Vagina (tissue), 2 donors: Measurements from ENCODE around the gene ASXL2. TPM values are rescaled to one million over a fixed set of nuclear protein-coding genes. Genes with fewer than 3 reads are reported as not detected.

ENCODE experiments used
- DNase-seq, 2 donors: peaks; one replicate each; pipeline ENCODE4 v3.0.0-alpha.2; 2017; ENCODE audit errors: extremely low spot score in 2 of 2
- H3K27ac ChIP-seq: fragments of 200-600 bp; sonication (generic); one replicate; pipeline ENCODE4 v1.5.1; 2019
- H3K27me3 ChIP-seq: fragments of 200-600 bp; sonication (generic); one replicate; pipeline ENCODE4 v1.5.1; 2019
- H3K36me3 ChIP-seq, 2 donors: fragments of 200-600 bp; sonication (generic); one replicate each; pipeline ENCODE4 v1.5.1; 2017 to 2019
- H3K4me1 ChIP-seq: fragments of 200-600 bp; sonication (generic); one replicate; pipeline ENCODE4 v1.5.1; 2019
- H3K4me3 ChIP-seq, 2 donors: fragments of 200-600 bp; sonication (generic); 1 replicate in 1 of 2; 2 replicates in 1 of 2; pipeline ENCODE4 v1.5.1; 2016 to 2019
- H3K9me3 ChIP-seq: fragments of 200-600 bp; sonication (generic); one replicate; pipeline ENCODE4 v1.5.1; 2019
- POLR2A ChIP-seq, 2 donors: fragments of 450-650 bp; IDR thresholded peaks; one replicate each; pipeline ENCODE4 v1.6.1; 2017; ENCODE audit warnings: antibody characterized with exemption in 2 of 2, mild to moderate bottlenecking in 2 of 2, moderate library complexity in 2 of 2
- POLR2AphosphoS5 ChIP-seq, 2 donors: sonication (generic); formaldehyde crosslinking; IDR thresholded peaks; one replicate each; pipeline ENCODE4 v1.9.0; 2017; ENCODE audit warnings: antibody characterized with exemption in 2 of 2, mild to moderate bottlenecking in 2 of 2, low read depth in 1 of 2; ENCODE audit not compliant: insufficient read depth in 1 of 2
- intact Hi-C: fragments of 100-400 bp; cut with DNase I; formaldehyde crosslinking; loops from one replicate; pipeline ENCODE4 v1.15.1; 2023
- total RNA-seq: library from RNA; depleted of rRNA; stranded (reverse); fragments of >200 nt; gene quantifications from one replicate; pipeline ENCODE4 v1.2.3, GENCODE V29; 2016
- TF ChIP-seq, protein P1 (sequence below), 3 experiments: fragments of 450-650 bp in 2 of 3; fragments of 200-600 bp in 1 of 3; sonication (generic) in 1 of 3; IDR thresholded peaks; one replicate each; pipeline ENCODE4 v1.5.1; 2017 to 2019; ENCODE audit warnings: antibody characterized with exemption in 3 of 3, mild to moderate bottlenecking in 2 of 3, moderate library complexity in 2 of 3

Gene ASXL2
- total RNA-seq, 1 donor from 2014 or later = 16.2 TPM

- Histone ChIP-seq H3K4me3 (no peak overlapping the region), H3K27ac (no peak overlapping the region), H3K9me3 (no peaks in the 10 kb centered on the region), H3K36me3 (peaks cover 0 to 23% of the 10 kb centered on the region in 2 donors), H3K27me3 (no peaks in the 10 kb centered on the region), H3K4me1 (no peaks in the 10 kb centered on the region)
- TF ChIP-seq POLR2AphosphoS5 (IDR thresholded peaks at IDR 0.05; ENCODE audit: insufficient read depth in 1 of 2, low read depth in 1 of 2) (no peak), POLR2A (IDR thresholded peaks at IDR 0.05) (no peak)
- TF ChIP-seq, protein P1, sequence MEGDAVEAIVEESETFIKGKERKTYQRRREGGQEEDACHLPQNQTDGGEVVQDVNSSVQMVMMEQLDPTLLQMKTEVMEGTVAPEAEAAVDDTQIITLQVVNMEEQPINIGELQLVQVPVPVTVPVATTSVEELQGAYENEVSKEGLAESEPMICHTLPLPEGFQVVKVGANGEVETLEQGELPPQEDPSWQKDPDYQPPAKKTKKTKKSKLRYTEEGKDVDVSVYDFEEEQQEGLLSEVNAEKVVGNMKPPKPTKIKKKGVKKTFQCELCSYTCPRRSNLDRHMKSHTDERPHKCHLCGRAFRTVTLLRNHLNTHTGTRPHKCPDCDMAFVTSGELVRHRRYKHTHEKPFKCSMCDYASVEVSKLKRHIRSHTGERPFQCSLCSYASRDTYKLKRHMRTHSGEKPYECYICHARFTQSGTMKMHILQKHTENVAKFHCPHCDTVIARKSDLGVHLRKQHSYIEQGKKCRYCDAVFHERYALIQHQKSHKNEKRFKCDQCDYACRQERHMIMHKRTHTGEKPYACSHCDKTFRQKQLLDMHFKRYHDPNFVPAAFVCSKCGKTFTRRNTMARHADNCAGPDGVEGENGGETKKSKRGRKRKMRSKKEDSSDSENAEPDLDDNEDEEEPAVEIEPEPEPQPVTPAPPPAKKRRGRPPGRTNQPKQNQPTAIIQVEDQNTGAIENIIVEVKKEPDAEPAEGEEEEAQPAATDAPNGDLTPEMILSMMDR (IDR thresholded peaks at IDR 0.05) = no peak
- DNase-seq = no peak
- intact Hi-C loops = no loop called here
These were observed 137.4 kb downstream of the ASXL2 start for GRCh38 chr2:25740810-25741381.

GRCh38 chr2:25738383-25739343 lies 139.6 kb downstream of the ASXL2 start:
- Histone ChIP-seq H3K4me1 (no peaks in the 10 kb centered on the region), H3K9me3 (no peaks in the 10 kb centered on the region), H3K4me3 (no peak overlapping the region), H3K27me3 (no peaks in the 10 kb centered on the region), H3K27ac (no peak overlapping the region), H3K36me3 (peaks cover 0 to 17% of the 10 kb centered on the region in 2 donors)
- DNase-seq = no peak
- no peak for TF ChIP-seq POLR2A (IDR thresholded peaks at IDR 0.05)
- TF ChIP-seq, protein P1 (IDR thresholded peaks at IDR 0.05) = no peak
- no peak for TF ChIP-seq POLR2AphosphoS5 (IDR thresholded peaks at IDR 0.05; ENCODE audit: insufficient read depth in 1 of 2, low read depth in 1 of 2)
- intact Hi-C loops = no loop called here

DNA sequence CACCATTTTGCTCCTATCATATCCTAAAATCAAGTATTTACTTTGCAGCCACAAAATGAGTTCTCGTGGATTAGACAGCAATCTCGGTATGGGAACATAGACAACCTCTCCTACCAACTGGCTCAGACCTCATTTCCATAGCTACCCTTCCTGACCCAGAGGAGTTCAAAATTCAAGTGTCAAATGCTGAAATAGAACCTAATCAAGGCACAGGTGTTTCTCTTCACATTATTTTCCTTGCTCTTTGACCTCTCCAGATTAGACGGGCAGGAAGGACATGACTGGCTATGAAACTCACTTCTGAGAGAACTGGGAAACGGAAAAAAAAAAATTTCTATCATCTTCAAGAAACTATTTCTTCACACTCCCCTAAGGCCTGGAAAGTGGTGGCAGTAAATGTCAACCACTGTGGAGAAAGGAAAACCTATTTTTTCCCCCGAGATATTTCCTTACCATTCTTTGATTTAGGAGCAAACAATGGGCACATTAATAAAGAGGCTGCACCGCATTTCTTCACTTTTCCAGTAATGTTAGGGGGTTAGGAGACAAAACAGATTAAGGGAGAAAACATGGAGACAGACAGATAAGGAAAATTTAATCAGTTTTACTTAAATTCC lies 141.3 kb downstream of the ASXL2 start:
- Histone ChIP-seq H3K27me3 (no peaks in the 10 kb centered on the region), H3K9me3 (no peaks in the 10 kb centered on the region), H3K27ac (no peak overlapping the region), H3K4me3 (no peak overlapping the region), H3K4me1 (no peaks in the 10 kb centered on the region), H3K36me3 (peaks cover 0 to under 1% of the 10 kb centered on the region in 2 donors)
- DNase-seq = no peak
- TF ChIP-seq POLR2AphosphoS5 (IDR thresholded peaks at IDR 0.05; ENCODE audit: insufficient read depth in 1 of 2, low read depth in 1 of 2) = no peak
- TF ChIP-seq POLR2A (IDR thresholded peaks at IDR 0.05) = no peak
- TF ChIP-seq, protein P1 (IDR thresholded peaks at IDR 0.05) = no peak
- intact Hi-C loops = no loop called here

GRCh38 chr2:25735835-25736234 lies 142.5 kb downstream of the ASXL2 start:
- Histone ChIP-seq H3K4me3 (no peak overlapping the region), H3K27ac (no peak overlapping the region), H3K9me3 (no peaks in the 10 kb centered on the region), H3K27me3 (no peaks in the 10 kb centered on the region), H3K36me3 (no peaks in the 10 kb centered on the region), H3K4me1 (no peaks in the 10 kb centered on the region)
- TF ChIP-seq, protein P1 (IDR thresholded peaks at IDR 0.05) = no peak
- TF ChIP-seq POLR2A (IDR thresholded peaks at IDR 0.05) = no peak
- TF ChIP-seq POLR2AphosphoS5 (IDR thresholded peaks at IDR 0.05; ENCODE audit: insufficient read depth in 1 of 2, low read depth in 1 of 2) = no peak
- intact Hi-C loops = no loop called here
- DNase-seq = no peak
